RWPE1 (cell line): ENCODE results near the gene DALRD3.
A peak's percentile ranks its signal among the peaks of the same experiment; 100 is the strongest.

Source experiments
- CTCF ChIA-PET: fragments of 350-600 bp; sonication (Branson Sonifier 250); formaldehyde crosslinking; extraction: SDS; loops from one replicate; lab custom pipeline; 2021; lab: Yijun Ruan, JAX
- POLR2A ChIA-PET: fragments of 400-600 bp; formaldehyde crosslinking; extraction: SDS; loops from one replicate; lab custom pipeline; 2020; ENCODE audit warnings: antibody characterized with exemption; ENCODE audit not compliant: low non-redundant PET; lab: Yijun Ruan, JAX
- DNase-seq: peaks from one replicate; pipeline ENCODE4 v3.0.0; 2012; ENCODE audit warnings: low spot score
- H3K27ac ChIP-seq: fragments of 450-650 bp; 2 replicates; pipeline ENCODE4 v1.5.1; 2017
- TF ChIP-seq, protein P1 (sequence below): fragments of 450-650 bp; conservative IDR thresholded peaks from 2 replicates; pipeline ENCODE4 v1.5.1; 2017; ENCODE audit warnings: low read depth, mild to moderate bottlenecking

The DALRD3 gene

DNA sequence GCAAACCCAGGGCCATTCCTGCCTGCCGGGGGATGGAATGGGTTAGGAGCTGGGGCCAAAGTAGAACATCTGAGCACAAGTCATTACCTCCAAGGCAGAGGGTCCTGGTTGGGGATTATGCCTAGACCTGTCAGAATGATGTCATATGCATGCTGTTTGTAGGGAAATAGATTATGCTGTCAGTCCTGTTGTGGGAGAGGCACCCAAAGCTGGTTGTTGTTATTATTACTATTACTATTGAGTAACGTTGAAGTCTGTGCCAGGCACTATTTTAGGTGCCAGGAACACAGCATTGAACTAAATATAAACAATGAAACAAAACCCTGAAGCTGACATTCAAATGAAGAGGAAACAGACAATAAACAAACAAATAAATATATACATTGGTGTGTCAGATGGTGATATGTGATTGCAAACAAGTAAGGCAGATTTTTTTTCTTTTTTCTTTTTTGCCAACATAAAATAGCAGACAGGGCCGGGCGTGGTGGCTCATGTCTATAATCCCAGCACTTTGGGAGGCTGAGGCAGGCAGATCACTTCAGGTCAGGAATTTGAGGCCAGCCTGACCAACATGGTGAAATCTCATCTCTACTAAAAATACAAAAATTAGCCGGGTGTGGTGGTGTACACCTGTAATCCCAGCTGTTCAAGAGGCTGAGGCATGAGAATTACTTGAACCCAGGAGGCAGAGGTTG lies 26.4 kb downstream of the DALRD3 start:
- H3K27ac ChIP-seq: peak overlapping the region; percentile 94
- TF ChIP-seq, protein P1, sequence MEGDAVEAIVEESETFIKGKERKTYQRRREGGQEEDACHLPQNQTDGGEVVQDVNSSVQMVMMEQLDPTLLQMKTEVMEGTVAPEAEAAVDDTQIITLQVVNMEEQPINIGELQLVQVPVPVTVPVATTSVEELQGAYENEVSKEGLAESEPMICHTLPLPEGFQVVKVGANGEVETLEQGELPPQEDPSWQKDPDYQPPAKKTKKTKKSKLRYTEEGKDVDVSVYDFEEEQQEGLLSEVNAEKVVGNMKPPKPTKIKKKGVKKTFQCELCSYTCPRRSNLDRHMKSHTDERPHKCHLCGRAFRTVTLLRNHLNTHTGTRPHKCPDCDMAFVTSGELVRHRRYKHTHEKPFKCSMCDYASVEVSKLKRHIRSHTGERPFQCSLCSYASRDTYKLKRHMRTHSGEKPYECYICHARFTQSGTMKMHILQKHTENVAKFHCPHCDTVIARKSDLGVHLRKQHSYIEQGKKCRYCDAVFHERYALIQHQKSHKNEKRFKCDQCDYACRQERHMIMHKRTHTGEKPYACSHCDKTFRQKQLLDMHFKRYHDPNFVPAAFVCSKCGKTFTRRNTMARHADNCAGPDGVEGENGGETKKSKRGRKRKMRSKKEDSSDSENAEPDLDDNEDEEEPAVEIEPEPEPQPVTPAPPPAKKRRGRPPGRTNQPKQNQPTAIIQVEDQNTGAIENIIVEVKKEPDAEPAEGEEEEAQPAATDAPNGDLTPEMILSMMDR: no peak
- ChIA-PET POLR2A (no interaction called here), CTCF (no interaction called here)
- no peak for DNase-seq

DNA sequence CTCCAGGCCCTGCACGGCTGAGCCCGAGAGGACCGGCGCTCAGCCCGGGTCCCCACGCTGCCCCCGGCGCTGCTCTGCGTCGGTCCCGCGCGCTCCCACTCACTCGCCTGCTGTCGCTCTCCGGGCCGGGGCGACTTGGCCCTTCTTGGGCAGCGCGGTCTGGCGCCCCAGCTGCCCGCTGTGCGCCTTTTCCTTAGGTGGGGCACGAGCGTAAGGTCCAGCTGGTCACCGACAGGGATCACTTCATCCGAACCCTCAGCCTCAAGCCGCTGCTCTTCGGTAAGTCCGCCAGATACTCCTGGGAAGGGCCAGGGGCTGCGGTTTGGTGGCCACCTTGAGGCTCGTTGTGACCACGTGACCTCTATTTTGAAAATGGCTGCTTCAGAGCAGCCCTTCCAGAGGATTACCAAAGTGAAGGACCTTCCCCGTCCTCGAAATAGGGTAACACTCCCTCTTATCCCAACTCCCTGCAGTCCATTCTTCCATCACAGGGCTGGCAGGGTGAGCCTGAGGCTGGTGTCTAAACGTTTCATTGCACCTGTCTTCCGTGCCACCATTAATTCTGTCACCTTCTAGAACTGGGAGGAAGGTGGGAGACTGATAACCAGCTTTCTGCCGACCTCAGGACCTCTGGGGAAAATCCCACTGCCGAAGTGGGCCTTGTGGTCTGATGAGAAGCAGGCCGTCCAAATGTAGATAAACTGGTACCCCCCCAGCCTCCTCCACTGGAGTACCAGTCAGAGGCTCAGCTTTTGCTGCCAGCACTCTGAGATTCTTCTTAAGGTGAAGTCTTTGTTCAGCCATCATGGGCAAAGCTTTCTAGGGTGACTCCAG lies 27.5 kb downstream of the DALRD3 start:
- H3K27ac ChIP-seq: peak overlapping the region; percentile 94
- CTCF ChIA-PET: no interaction called here
- POLR2A ChIA-PET: no interaction called here
- TF ChIP-seq, protein P1: no peak
- no peak for DNase-seq

DNA sequence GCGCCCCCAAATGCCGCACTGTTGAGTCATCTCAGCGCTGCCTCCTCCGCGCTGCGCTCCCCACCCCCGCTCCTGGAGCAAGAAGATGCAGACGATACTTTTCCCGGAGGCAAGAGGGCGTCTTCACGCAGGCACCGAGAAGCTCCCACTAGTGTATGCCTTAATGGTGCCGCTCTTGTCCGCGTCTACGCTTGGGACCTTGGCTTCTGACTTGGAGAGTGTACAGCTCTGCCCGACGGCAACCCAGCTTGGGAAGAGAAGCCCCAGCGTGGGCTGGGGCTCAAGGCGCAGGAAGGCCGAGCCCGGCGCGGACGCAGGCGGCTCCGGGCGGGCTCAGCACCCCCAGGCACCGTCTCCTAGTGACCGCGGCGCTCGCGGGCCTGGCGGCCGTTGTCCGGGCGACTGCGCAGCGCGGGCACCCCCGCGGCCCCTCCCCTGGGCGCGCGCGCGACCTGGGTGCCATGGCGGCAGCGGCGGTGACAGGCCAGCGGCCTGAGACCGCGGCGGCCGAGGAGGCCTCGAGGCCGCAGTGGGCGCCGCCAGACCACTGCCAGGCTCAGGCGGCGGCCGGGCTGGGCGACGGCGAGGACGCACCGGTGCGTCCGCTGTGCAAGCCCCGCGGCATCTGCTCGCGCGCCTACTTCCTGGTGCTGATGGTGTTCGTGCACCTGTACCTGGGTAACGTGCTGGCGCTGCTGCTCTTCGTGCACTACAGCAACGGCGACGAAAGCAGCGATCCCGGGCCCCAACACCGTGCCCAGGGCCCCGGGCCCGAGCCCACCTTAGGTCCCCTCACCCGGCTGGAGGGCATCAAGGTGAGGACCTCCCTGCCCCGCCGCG lies 28.4 kb downstream of the DALRD3 start, which contains the start of gene P4HTM:
Gene P4HTM (plus strand): TSS at position 446 of the 840 bp plus-strand sequence. CDS start 16 bp downstream, at position 462.
- TF ChIP-seq, protein P1: peak; percentile 46
- peak; percentile 69 for DNase-seq
- ChIA-PET POLR2A (interaction anchor here (0.7 kb wide), 1 partner anchor 18 kb away, joined by 3 read pairs; the partner anchor contains the start of gene WDR6), CTCF (interaction anchor here (0.6 to 1.2 kb wide), 3 partner anchors 17 to 43 kb away, joined by 3 read pairs; partner anchors contain the start of gene WDR6)
- H3K27ac ChIP-seq: peak within 1 kb of the TSS; percentile 94

DNA sequence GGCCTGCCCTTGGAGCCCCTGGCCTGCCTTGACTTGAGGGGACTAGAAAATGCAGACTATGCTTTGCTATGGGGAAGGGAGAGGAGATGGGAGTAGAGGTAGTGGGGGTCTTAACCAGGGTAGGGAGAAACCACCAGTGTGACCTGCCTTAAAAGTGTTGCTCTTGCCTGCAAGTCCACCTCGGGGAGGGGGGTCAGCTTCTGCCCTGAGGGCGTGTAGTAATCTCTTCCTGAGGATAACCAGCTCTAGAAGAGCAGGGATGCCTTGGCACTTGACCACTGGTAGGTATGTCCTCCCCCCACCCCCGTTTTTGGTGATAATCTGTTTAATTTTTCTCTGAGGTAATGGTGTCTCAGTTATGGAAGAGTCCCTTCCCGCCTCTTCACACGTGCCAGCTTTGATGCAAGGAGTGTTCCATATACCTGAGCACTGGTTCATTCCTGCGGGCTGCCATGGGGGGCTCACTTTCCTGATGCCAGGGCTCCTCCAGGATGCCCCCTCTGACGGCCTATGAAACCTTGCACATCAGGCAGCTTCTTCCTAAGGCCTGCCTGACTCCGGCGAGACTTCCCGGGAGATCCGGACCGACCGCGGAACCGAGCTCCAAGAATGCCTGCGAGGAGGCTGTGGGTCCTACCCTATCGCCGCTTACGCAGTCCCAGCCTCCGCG lies 29.1 kb downstream of the DALRD3 start:
- CTCF ChIA-PET: interaction anchor here (0.5 to 1.2 kb wide), 3 partner anchors 9 to 43 kb away, joined by 3 read pairs; no protein-coding TSS in a partner anchor
- H3K27ac ChIP-seq: peak overlapping the region; percentile 94
- POLR2A ChIA-PET: interaction anchor here (0.7 to 1.3 kb wide), 3 partner anchors 18 to 31 kb away, joined by 3 read pairs; partner anchors contain the start of gene WDR6
- TF ChIP-seq, protein P1: no peak
- no peak for DNase-seq

DNA sequence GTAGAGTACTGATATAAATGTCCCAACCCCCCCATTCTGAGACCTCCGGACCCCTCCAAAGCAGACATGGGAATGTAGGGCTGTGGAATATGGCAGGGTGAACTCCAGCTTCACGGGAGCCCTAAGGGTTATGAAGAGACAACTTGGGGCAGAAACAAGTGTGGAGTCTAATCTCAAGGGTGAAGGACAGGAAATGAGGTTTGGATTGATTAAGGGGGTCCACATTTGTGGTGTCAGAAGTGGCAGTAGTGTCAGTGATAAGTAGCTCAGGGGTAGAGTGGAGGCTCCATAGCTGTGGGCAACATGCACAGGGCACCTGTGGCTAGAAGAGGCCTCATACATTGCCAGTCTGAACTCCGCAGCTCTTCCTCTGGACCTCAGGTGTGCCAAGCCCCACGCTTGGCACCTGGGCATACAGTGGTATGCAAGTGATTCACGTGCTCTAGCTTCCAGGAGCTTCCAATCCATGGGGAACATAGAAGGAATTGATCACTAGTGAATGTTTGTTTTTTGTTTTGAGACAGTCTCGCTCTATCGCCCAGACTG lies 32.5 kb downstream of the DALRD3 start:
- ChIA-PET CTCF (interaction anchor here (0.7 kb wide), 1 partner anchor 82 kb away, joined by 5 read pairs; no protein-coding TSS in a partner anchor), POLR2A (no interaction called here)
- TF ChIP-seq, protein P1: no peak
- peak overlapping the region; percentile 94 for H3K27ac ChIP-seq
- no peak for DNase-seq
